HG03457 (cell line): Measurements from ENCODE around the gene NFAM1.

Experiments
- ATAC-seq: cut with Tn5 transposase; IDR thresholded peaks from one replicate; pipeline ENCODE4 v1.9.1; 2021; ENCODE audit warnings: moderate number of reproducible peaks; ENCODE audit not compliant: unreplicated experiment

Gene NFAM1

DNA sequence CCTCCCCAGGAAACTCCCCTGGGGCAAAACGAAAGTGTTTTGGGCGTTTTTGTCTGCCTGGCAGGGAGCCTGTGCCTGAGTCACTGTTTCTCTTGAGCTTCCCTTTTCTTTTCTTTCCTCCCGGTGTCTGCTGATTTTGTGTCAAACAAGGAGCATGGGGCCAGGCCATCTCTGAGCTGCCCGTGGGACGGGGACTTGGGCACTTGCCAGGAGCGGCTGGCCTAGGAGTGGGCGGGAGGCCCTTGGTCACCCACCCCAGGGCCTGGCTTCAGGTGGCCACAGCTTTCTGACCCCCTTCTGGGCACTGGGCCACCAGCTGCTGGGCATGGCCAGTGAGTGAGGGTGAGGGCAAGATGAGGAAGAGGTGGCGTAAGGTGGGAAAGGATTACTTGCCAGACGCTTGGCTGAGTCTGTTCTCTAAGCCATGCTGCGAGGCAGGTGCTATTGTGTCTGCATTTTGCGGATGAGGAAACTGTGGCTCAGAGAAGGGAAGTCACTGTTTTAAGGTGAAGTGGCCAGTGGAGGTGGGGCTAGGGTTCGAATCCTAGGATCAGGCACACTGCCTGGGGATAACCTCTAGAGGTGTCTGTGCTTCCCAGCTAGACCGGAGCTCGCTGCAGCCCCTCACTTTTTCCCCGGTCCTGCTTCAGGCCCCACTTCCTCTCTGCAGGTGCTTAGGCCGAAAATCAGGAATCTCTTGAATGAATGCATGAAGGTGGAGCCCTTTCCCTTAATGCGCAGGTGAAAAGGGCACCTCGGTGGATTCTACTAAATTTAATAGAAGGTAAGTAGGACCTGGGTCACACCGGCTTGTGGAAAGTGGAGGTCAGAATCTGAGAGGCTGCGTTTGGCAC lies 7.8 kb upstream of the NFAM1 start:
- no peak for ATAC-seq

DNA sequence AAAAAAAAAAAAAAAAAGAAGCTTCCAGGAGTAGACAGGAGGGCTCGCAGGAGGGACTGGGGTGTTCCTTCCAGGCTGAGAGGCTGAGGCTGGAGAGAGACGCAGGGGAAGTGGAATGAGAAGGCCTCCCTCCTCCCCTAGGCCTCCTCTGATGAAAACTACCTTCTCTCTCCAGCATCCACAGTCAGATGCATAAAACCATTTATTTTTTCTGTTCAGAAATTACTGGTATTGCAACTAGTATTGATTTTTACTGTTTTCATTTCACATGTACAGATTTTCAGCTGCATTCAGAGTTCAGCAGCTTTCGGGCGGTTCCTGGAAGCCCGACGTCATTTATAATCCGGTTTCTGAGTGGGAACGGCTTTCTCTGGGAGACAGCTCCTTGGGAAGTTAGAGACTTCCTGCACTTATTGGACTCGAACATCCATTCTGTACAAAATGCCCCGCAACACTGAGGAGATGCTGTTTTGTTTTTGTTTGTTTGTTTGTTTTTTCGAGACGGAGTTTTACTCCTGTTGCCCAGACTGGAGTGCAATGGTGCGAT lies 6.9 kb upstream of the NFAM1 start:
- no peak for ATAC-seq

DNA sequence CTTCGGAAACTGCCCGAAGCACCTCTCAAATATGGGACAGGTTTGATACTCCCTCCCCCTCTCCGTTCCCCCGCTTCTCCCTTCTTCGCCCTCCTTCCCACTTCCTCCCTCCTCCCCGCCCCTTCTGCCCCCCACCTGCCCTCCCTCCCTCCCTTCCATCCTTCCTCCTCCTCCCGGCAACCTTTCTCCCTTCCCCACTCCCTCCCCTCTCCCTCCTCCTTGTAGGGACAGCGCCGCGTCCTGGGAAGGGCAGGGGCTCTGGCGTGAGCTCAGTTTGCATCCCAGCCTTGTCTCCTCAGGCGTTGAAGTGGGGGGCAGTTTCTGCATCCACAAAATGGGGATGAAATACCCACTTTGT lies 6.1 kb upstream of the NFAM1 start:
- no peak for ATAC-seq

DNA sequence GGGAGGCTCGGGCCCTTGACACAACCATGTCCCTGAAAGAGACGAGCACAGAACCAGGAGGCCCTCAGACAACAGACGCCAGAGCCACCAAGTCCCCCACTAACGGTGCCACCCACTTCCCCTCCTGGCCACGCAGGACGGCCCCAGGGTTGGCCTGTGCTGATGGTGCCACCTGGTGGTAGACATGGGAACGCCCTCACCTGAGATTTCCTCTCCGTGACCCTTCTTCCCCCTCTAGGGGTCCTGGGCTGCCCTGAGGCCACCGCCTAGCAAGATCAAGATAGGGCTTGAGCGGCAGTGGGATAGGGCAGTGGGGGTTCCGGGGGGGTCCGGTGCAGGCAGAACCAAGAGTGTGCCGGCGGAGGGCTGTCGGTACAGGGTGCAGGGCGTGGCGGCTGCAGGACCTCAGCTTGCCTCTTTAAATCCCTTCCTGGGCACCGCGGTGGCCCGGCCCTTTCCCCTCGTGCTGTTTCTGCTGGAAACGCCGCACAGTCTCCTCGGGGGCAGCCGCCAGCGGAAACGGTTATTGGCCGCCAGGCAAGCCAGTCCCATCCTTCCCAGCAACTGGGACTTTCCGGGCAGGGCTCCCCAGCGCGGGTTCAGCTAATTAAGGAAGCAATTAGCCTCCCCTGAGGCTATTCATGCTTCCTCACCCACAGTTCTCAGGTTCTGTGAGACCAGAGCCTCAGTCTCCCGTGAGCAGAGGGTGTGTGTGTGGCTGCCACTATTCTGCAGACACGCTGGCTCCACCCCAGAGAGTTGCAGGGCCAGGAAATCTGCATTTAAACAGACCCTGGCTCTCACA lies 5.5 kb upstream of the NFAM1 start:
- no peak for ATAC-seq

DNA sequence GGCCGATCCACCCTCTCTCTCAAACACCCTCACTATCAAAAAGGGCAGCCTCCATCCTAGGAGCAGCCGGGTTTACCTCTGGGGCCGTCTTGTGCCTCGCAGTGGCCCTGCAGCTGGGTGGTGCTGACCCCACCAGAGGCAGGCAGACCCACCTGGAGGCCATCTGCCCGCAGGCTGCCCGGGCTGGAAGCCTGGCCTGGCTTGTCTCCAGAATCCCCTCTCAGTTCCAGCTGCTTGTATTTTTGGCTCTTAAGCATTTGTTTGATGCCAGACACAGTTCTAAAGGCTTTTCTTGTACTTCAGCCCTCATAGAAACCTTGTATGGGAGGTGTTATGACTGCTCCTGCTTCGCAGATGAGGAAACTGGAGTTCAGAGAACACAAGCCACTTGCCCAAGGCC lies 4.2 kb upstream of the NFAM1 start:
- no peak for ATAC-seq

DNA sequence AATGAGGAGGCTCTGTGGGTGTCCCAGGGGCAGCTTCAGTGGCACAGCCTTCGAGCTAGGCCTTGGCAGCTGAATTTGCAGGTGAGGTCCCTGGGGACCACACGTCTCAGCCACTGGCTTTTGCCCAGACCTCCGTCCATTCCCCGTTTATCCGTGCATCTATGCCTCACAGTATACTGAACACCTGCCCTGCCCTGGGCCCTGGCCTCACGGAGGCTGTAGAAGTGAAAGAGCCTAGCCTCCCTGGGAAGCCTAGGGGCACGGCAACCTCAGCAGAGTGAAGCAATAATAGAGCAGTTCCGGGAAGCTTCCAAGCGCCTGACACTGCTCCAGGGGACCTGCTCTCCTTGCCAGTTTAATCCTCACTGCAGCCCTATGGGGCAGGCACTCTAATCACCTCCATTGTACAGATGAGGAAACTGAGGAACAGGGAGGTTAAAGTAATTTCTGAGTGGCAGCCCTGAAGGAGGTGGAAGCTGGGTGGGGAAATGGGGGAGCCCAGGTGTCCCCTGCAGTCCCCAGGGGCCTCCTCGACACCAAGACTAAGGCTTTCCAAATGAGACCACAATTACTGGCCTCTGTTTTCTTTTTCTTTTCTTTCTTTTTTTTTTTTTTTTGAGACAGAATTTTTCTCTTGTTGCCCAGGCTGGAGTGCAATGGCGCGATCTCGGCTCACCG lies 2.7 kb upstream of the NFAM1 start:
- ATAC-seq = no peak

GRCh38 chr22:42433754-42434682 lies 1.8 kb upstream of the NFAM1 start:
- no peak for ATAC-seq

DNA sequence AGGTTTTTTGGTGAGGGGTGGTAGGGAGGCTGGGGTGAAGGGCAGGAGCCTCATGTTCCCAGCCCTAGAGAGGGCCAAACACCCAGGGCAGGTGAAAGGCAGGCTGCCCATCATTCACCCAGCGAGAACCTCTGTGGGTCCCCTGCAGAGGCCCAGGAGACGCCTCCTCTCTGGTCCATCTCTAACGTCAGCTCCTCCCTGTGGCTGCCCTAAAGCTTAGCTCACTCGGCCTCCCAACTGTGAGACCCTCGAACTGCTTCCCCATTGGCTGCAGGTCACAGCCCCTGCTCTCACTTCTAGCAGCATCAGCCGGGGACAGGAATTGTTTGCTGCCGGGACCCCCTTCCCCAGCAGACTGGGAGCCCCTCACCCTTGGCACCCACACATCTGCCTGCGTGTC lies 615 bp upstream of the NFAM1 start:
- ATAC-seq = no peak

GRCh38 chr22:42431401-42432019 lies 693 bp downstream of the NFAM1 start:
- no peak for ATAC-seq

DNA sequence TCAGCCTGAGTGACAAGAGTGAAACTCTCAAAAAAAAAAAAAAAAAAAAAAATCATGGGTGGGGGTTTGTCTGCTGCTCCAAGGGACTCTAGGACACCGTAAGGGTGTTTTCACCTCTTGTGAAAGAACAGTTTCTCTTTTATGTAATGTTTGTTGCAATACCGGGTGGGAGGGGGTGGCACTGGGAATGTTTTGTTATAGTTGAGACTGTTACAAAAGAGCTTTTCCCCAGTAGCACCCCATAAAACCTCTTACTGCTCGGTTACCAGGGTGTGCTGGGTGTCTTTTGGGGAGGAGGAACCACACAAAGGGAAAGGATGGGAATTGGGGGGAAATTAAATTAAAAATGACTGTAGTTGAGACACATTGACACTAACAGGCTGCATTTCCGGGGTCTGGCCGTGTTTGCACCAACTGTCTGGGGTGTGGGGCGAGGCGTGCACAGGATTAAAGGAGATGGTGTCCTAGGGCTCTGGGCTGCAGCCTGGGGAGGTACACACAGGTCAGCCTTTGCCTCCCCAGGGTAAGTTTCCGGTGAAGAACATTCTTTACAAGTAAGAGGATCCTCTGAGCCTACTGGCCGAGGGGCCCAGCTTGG lies 1.6 kb downstream of the NFAM1 start:
- no peak for ATAC-seq

- ATAC-seq = no peak
Observed at GRCh38 chr22:42428760-42429159, 3.4 kb downstream of the NFAM1 start.

- no peak for ATAC-seq
Observed at GRCh38 chr22:42428025-42428424, 4.2 kb downstream of the NFAM1 start.

DNA sequence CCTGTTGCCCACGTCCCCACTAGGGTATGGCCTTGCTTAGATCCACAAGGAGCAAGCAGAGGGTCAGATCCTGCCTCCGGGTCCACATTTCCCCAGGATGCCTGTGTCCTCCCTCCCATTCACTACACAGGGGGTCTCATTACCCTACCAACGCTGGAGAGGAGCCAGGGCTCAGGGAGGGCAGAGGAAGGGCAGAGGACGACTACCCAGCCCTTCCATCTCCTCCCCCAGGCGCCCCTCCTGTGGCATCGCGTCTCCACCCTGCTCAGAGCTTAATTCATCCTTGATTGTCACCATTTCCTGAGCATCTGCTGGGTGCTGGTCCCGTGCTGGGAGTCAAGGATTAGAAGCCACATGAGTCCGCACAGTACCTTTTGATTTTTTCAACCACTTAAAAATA lies 5.0 kb downstream of the NFAM1 start:
- no peak for ATAC-seq

DNA sequence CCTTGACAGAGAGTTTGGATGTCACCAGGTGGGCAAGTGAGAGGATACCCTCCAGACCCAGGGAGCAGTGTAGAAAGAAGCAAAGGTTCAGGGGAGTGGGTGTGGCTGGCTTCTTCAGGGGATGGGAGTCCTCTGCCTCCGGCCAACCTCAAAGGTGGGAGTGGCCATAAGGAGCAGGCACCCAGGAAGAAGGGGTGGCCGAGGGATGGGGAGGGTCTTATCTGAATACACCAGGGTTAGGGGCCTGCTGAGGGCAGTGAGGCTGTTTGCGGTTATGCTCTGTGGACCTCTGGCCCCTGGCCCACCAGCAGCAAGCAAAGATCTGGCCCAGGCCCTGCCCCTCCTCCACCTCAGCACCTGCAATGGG lies 6.2 kb downstream of the NFAM1 start:
- no peak for ATAC-seq

GRCh38 chr22:42425337-42425988 lies 6.7 kb downstream of the NFAM1 start:
- no peak for ATAC-seq

GRCh38 chr22:42419243-42419881 lies 12.8 kb downstream of the NFAM1 start:
- no peak for ATAC-seq

DNA sequence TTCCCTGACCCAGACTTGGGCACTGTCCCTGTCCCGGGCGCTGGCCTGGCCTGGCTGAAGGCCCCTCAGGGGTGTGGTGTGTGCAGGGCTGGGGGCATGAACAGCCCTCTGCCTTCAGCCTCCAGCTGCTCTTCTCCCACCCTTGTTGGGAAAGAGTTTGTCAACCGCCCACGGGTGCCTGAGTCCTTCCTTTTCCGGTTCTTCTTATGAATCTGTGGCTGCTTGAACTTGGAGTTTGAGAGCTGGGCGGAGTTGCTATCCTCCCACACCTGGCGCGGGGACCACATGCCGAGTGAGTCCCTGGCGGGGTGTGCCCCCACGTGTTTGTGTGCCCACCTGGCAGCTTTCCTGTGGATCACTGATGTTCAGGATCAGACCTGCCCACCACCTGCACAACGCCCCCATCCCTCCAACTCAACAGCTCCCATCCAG lies 13.4 kb downstream of the NFAM1 start:
- no peak for ATAC-seq

DNA sequence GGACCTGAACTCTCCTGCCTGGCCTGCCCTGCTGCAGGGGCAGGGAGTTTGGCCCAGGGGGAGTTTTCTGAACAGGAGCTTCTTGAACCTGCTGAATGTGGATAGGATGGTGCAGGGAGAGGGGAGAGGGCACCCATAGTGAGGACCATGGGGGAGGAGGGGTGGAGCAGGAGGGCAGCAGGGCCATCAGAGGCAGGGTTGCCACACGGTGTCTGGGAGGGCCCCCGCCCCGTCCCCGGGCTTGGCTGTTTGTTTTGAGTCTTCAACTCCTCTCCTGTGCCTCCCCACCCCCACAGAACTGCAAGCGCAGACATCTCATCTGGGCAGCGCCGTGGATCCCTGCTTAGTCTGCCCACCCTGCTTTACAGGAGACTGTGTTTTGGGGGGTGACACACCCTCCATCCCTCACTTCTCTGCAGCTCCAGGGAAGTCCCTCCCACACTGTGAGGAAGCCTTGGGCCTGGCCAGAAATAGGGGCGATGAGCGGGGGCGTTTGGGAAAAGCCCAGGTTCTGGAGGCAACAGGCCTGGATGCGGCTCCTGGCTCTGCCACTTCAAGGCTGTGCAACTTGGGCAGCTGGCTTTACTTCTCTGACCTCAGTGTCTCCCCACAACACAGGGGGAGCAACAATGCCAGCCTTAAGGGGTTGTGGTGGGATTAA lies 14.4 kb downstream of the NFAM1 start:
- ATAC-seq = no peak
